GM23338 (cell line): ENCODE measurements around the gene AOPEP.

Experiments
- EZH2 ChIP-seq: fragments of 200-600 bp; sonication (generic); IDR thresholded peaks from one replicate; pipeline ENCODE4 v1.8.0; 2017; ENCODE audit warnings: antibody characterized with exemption, mild to moderate bottlenecking, low read depth; ENCODE audit not compliant: unreplicated experiment
- EZH2phosphoT487 ChIP-seq: fragments of 200-600 bp; sonication (generic); IDR thresholded peaks from one replicate; pipeline ENCODE4 v1.8.1; 2018; ENCODE audit warnings: antibody characterized with exemption; ENCODE audit not compliant: unreplicated experiment
- POLR2AphosphoS5 ChIP-seq: IDR thresholded peaks from 2 replicates; pipeline ENCODE4 v1.6.1; 2016; ENCODE audit warnings: antibody characterized with exemption, low read depth
- TF ChIP-seq, protein P1 (sequence below), 2 experiments: fragments of 200-600 bp in 1 of 2; sonication (generic) in 1 of 2; conservative IDR thresholded peaks; 2 replicates each; pipeline versions ENCODE4 v1.5.1 to v1.6.1; 2016 to 2017; ENCODE audit warnings: antibody characterized with exemption in 2 of 2, low read depth in 2 of 2, mild to moderate bottlenecking in 2 of 2, moderate library complexity in 1 of 2
- TF ChIP-seq, protein P2 (sequence below): IDR thresholded peaks from one replicate; pipeline ENCODE4 v1.6.1; 2018; ENCODE audit warnings: antibody characterized with exemption; ENCODE audit not compliant: unreplicated experiment

DNA sequence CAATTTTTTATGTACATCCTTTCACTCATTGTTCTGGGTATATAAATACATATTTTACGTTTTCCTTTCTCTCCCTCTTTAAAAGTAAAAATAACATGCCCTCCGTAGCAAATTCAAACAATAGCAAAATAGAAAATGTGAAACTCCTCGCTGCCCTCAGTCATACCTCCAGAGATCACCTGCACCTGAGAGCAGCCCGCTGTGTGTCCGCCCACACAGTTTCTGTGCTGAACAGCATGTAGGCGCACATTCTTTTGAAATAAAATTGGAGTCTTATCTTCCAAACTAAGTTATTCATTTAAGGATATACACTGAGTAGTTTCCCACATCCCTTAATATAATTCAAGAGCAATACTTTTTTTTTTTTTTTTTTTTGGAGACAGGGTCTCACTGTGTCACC is 255.7 kb downstream of the AOPEP start:
- TF ChIP-seq EZH2phosphoT487 (no peak), EZH2 (no peak), POLR2AphosphoS5 (no peak)
- TF ChIP-seq, protein P1, sequence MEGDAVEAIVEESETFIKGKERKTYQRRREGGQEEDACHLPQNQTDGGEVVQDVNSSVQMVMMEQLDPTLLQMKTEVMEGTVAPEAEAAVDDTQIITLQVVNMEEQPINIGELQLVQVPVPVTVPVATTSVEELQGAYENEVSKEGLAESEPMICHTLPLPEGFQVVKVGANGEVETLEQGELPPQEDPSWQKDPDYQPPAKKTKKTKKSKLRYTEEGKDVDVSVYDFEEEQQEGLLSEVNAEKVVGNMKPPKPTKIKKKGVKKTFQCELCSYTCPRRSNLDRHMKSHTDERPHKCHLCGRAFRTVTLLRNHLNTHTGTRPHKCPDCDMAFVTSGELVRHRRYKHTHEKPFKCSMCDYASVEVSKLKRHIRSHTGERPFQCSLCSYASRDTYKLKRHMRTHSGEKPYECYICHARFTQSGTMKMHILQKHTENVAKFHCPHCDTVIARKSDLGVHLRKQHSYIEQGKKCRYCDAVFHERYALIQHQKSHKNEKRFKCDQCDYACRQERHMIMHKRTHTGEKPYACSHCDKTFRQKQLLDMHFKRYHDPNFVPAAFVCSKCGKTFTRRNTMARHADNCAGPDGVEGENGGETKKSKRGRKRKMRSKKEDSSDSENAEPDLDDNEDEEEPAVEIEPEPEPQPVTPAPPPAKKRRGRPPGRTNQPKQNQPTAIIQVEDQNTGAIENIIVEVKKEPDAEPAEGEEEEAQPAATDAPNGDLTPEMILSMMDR (conservative IDR thresholded peaks at IDR 0.05; ENCODE audit: low read depth in 2 of 2): no peak
- TF ChIP-seq, protein P2, sequence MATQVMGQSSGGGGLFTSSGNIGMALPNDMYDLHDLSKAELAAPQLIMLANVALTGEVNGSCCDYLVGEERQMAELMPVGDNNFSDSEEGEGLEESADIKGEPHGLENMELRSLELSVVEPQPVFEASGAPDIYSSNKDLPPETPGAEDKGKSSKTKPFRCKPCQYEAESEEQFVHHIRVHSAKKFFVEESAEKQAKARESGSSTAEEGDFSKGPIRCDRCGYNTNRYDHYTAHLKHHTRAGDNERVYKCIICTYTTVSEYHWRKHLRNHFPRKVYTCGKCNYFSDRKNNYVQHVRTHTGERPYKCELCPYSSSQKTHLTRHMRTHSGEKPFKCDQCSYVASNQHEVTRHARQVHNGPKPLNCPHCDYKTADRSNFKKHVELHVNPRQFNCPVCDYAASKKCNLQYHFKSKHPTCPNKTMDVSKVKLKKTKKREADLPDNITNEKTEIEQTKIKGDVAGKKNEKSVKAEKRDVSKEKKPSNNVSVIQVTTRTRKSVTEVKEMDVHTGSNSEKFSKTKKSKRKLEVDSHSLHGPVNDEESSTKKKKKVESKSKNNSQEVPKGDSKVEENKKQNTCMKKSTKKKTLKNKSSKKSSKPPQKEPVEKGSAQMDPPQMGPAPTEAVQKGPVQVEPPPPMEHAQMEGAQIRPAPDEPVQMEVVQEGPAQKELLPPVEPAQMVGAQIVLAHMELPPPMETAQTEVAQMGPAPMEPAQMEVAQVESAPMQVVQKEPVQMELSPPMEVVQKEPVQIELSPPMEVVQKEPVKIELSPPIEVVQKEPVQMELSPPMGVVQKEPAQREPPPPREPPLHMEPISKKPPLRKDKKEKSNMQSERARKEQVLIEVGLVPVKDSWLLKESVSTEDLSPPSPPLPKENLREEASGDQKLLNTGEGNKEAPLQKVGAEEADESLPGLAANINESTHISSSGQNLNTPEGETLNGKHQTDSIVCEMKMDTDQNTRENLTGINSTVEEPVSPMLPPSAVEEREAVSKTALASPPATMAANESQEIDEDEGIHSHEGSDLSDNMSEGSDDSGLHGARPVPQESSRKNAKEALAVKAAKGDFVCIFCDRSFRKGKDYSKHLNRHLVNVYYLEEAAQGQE: no peak
